Keratinocyte (primary cell): Measurements from ENCODE around the gene TSHR. TPM values are rescaled to one million over a fixed set of nuclear protein-coding genes. Genes with fewer than 3 reads are reported as not detected.

ENCODE experiments used
- DNase-seq: peaks from one replicate; pipeline ENCODE4 v3.0.0-alpha.2; 2011; ENCODE audit warnings: low read depth, missing footprints, low spot score
- FAIRE-seq: peaks from 2 replicates; lab custom pipeline; 2011; peaks lifted over from hg19 to GRCh38; lab: Jason Lieb, UNC
- H2AFZ ChIP-seq: 2 replicates; pipeline ENCODE4 v1.6.0; 2012; ENCODE audit warnings: low read length, control low read depth, inconsistent platforms; ENCODE audit not compliant: control insufficient read depth
- H3K27ac ChIP-seq: 2 replicates; pipeline ENCODE4 v1.5.1; 2011; ENCODE audit warnings: low read length; ENCODE audit not compliant: control insufficient read depth, insufficient read depth
- H3K27me3 ChIP-seq: 3 replicates; pipeline ENCODE4 v1.6.0; 2011; ENCODE audit warnings: low read length; ENCODE audit not compliant: control insufficient read depth, insufficient read depth; ENCODE audit errors: extremely low read depth
- H3K36me3 ChIP-seq, 2 experiments: 2 replicates in 1 of 2; 3 replicates in 1 of 2; pipeline ENCODE4 v1.5.1; 2011; ENCODE audit warnings: low read length in 2 of 2, mild to moderate bottlenecking in 1 of 2; ENCODE audit not compliant: control insufficient read depth in 2 of 2, insufficient read depth in 2 of 2; ENCODE audit errors: extremely low read depth in 1 of 2
- H3K4me1 ChIP-seq: 3 replicates; pipeline ENCODE4 v1.5.1; 2011; ENCODE audit warnings: low read length; ENCODE audit not compliant: control insufficient read depth, insufficient read depth; ENCODE audit errors: extremely low read depth
- H3K4me2 ChIP-seq: 3 replicates; pipeline ENCODE4 v1.6.0; 2011; ENCODE audit warnings: low read depth, low read length; ENCODE audit not compliant: control insufficient read depth, insufficient read depth; ENCODE audit errors: extremely low read depth
- H3K4me3 ChIP-seq, 3 experiments: fragments of 200-600 bp in 1 of 3; sonication (generic) in 1 of 3; 2 replicates in 2 of 3; 3 replicates in 1 of 3; pipeline ENCODE4 v1.5.1; 2011 to 2016; ENCODE audit warnings: low read length in 3 of 3, mild to moderate bottlenecking in 3 of 3, control low read depth in 2 of 3, inconsistent platforms in 1 of 3, low read depth in 1 of 3, mixed read lengths in 1 of 3, mixed run types in 1 of 3, moderate library complexity in 1 of 3; ENCODE audit not compliant: control insufficient read depth in 2 of 3, insufficient read depth in 2 of 3; ENCODE audit errors: extremely low read depth in 1 of 3
- H3K79me2 ChIP-seq: 2 replicates; pipeline ENCODE4 v1.6.0; 2012; ENCODE audit warnings: low read length; ENCODE audit not compliant: control insufficient read depth, insufficient read depth
- H3K9ac ChIP-seq: 3 replicates; pipeline ENCODE4 v1.6.0; 2011; ENCODE audit warnings: low read length; ENCODE audit not compliant: control insufficient read depth, insufficient read depth; ENCODE audit errors: extremely low read depth
- H3K9me1 ChIP-seq: 3 replicates; pipeline ENCODE4 v1.6.0; 2011; ENCODE audit warnings: low read length; ENCODE audit not compliant: control insufficient read depth, insufficient read depth; ENCODE audit errors: extremely low read depth
- H3K9me3 ChIP-seq: 2 replicates; pipeline ENCODE4 v1.5.1; 2012; ENCODE audit warnings: low read depth, low read length; ENCODE audit not compliant: control insufficient read depth
- H4K20me1 ChIP-seq: 3 replicates; pipeline ENCODE4 v1.6.0; 2011; ENCODE audit warnings: low read length; ENCODE audit not compliant: control insufficient read depth, insufficient read depth; ENCODE audit errors: extremely low read depth
- EZH2 ChIP-seq: IDR thresholded peaks from one replicate; pipeline ENCODE4 v1.6.1; 2012; ENCODE audit warnings: inconsistent platforms, mild to moderate bottlenecking, low read length, moderate library complexity
- dilution Hi-C: fragments of 300-500 bp; cut with MboI; formaldehyde crosslinking; loops from one replicate; pipeline ENCODE4 v1.7.0; 2020; ENCODE audit warnings: low sequenced_read_pairs; ENCODE audit not compliant: extremely low pct_ligation_motif_present
- polyA plus RNA-seq, 5 experiments: library from polyadenylated mRNA; depleted of rRNA in 3 of 5; stranded (reverse) in 3 of 5; stranded (forward) in 1 of 5; unstranded in 1 of 5; fragments of >200 nt; gene quantifications; 1 replicate in 1 of 5; 2 replicates in 3 of 5; 3 replicates in 1 of 5; pipeline versions ENCODE4 v1.2.1 to v1.2.3, GENCODE V29; 2011 to 2012; ENCODE audit warnings: missing spikeins in 2 of 5, low read depth in 1 of 5, low replicate concordance in 1 of 5
- TF ChIP-seq, protein P1 (sequence below), 3 experiments: IDR thresholded peaks in 1 of 3; conservative IDR thresholded peaks in 1 of 3; optimal IDR thresholded peaks in 1 of 3; 2 replicates in 2 of 3; 3 replicates in 1 of 3; pipeline versions ENCODE3 to v1.5.1; 2011; ENCODE audit warnings: low read length in 3 of 3, mild to moderate bottlenecking in 3 of 3, moderate library complexity in 2 of 3, control low read depth in 1 of 3, inconsistent platforms in 1 of 3; ENCODE audit not compliant: insufficient read depth in 2 of 3; ENCODE audit errors: extremely low read depth in 1 of 3

TSHR gene
- polyA plus RNA-seq, 1 donor (not counting 4 experiments of a cell fraction or from before 2014, with no cell fraction given), result 0.03 TPM

DNA sequence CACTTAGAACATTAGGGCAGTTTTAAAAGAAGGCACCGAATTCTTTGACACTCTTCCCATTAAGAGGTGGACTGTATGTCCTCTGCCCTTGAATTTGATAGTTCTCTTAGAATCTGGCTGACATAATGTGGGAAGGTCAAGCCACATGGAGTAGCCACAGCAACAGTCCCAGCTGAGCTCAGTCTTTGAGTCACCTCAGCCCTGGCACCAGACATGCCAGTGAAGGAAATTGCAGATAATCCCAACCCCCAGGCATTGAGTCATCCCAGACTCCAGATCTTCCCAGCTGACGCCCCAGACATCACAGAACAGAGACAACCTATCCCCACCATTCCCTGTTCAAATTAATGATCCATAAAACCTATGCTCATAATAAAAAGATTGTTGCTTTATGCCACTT, 181.9 kb downstream of the TSHR start:
- no peak overlapping the region for H2AFZ ChIP-seq
- H3K9me1 ChIP-seq, result no peaks in the 10 kb centered on the region
- H3K79me2 ChIP-seq, result no peaks in the 10 kb centered on the region
- H3K27me3 ChIP-seq, result no peaks in the 10 kb centered on the region
- no peak overlapping the region for H3K27ac ChIP-seq
- no peak for TF ChIP-seq EZH2
- no peaks in the 10 kb centered on the region for H4K20me1 ChIP-seq
- no peaks in the 10 kb centered on the region for H3K4me1 ChIP-seq
- H3K9ac ChIP-seq, result no peak overlapping the region
- FAIRE-seq, result no peak
- no peak for DNase-seq
- H3K4me2 ChIP-seq, result no peak overlapping the region
- no peak overlapping the region for H3K4me3 ChIP-seq
- H3K36me3 ChIP-seq, result no peaks in the 10 kb centered on the region
- dilution Hi-C loops, result no loop called here
- no peaks in the 10 kb centered on the region for H3K9me3 ChIP-seq

DNA sequence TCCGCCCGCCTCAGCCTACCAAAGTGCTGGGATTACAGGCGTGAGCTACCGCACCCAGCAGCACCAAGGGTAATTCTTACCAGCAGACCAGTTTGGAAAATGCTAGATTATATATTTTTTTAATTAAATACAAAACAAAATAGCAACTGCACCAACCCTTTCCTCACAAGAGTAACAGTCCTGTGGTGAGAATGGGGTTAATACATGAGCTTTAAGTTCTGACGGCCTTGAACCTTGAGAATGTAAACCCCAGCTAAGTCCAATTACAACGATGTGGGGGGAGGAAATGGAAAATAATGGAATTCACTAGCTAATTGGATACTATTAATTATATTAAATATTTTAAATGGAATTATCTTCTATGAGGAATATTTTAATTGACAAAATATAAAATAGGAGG, 183.0 kb downstream of the TSHR start:
- FAIRE-seq (no peak), DNase-seq (no peak)
- Histone ChIP-seq H3K9ac (no peak overlapping the region), H3K27me3 (no peaks in the 10 kb centered on the region), H2AFZ (no peak overlapping the region), H3K4me2 (no peak overlapping the region), H3K4me1 (no peaks in the 10 kb centered on the region), H4K20me1 (no peaks in the 10 kb centered on the region), H3K9me3 (no peaks in the 10 kb centered on the region), H3K36me3 (no peaks in the 10 kb centered on the region), H3K27ac (no peak overlapping the region), H3K9me1 (no peaks in the 10 kb centered on the region), H3K79me2 (no peaks in the 10 kb centered on the region), H3K4me3 (no peak overlapping the region)
- dilution Hi-C loops, result no loop called here
- TF ChIP-seq, protein P1, sequence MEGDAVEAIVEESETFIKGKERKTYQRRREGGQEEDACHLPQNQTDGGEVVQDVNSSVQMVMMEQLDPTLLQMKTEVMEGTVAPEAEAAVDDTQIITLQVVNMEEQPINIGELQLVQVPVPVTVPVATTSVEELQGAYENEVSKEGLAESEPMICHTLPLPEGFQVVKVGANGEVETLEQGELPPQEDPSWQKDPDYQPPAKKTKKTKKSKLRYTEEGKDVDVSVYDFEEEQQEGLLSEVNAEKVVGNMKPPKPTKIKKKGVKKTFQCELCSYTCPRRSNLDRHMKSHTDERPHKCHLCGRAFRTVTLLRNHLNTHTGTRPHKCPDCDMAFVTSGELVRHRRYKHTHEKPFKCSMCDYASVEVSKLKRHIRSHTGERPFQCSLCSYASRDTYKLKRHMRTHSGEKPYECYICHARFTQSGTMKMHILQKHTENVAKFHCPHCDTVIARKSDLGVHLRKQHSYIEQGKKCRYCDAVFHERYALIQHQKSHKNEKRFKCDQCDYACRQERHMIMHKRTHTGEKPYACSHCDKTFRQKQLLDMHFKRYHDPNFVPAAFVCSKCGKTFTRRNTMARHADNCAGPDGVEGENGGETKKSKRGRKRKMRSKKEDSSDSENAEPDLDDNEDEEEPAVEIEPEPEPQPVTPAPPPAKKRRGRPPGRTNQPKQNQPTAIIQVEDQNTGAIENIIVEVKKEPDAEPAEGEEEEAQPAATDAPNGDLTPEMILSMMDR (optimal IDR thresholded peaks at IDR 0.05 in 1 of 3, IDR thresholded peaks at IDR 0.05 in 1 of 3, conservative IDR thresholded peaks at IDR 0.05 in 1 of 3; ENCODE audit: extremely low read depth in 1 of 3, insufficient read depth in 2 of 3, low read length in 3 of 3), result no peak
- TF ChIP-seq EZH2, result no peak

DNA sequence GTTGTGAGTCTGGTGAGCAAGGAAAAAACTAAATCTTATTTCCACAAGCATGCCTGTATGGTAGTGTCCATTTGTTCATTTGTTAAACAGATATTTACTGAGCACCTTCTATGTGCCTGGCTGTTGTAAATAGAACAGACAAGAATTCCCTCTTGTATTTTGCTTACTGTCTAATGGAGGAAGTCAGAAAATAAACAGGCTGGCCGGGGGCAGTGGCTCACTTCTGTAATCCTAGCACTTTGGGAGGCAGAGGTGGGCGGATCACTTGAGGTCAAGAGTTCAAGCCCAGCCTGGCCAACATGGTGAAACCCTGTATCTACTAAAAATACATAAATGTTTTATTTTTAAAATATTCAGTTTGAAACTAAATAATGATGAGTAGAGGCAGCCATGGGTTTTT, 186.0 kb downstream of the TSHR start:
- FAIRE-seq (no peak), DNase-seq (no peak)
- dilution Hi-C loops, result no loop called here
- Histone ChIP-seq H3K4me2 (no peak overlapping the region), H3K79me2 (no peaks in the 10 kb centered on the region), H3K27ac (no peak overlapping the region), H3K9ac (no peak overlapping the region), H4K20me1 (no peaks in the 10 kb centered on the region), H3K9me3 (no peaks in the 10 kb centered on the region), H3K9me1 (no peaks in the 10 kb centered on the region), H2AFZ (no peak overlapping the region), H3K4me1 (no peaks in the 10 kb centered on the region), H3K4me3 (no peak overlapping the region), H3K27me3 (no peaks in the 10 kb centered on the region), H3K36me3 (no peaks in the 10 kb centered on the region)
- TF ChIP-seq, protein P1 (optimal IDR thresholded peaks at IDR 0.05 in 1 of 3, IDR thresholded peaks at IDR 0.05 in 1 of 3, conservative IDR thresholded peaks at IDR 0.05 in 1 of 3; ENCODE audit: extremely low read depth in 1 of 3, insufficient read depth in 2 of 3, low read length in 3 of 3), result no peak
- no peak for TF ChIP-seq EZH2
